KOPT-K1 (cell line): ENCODE results near the gene GNG5.
"Not testable (repeated sequence)": the region's sequence is repeated elsewhere in the genome, so short reads cannot be mapped to it uniquely, and the experiment has no call there.

Experiments used
- H3K27ac ChIP-seq: fragments of 200-600 bp; sonication (generic); 2 replicates; pipeline ENCODE4 v1.5.1; 2016; ENCODE audit warnings: antibody characterized with exemption, mild to moderate bottlenecking, low read depth, low read length; ENCODE audit not compliant: poor library complexity, severe bottlenecking
- H3K36me3 ChIP-seq: fragments of 200-600 bp; sonication (generic); 2 replicates; pipeline ENCODE4 v1.5.1; 2017; ENCODE audit warnings: antibody characterized with exemption, mild to moderate bottlenecking, low read length, moderate library complexity; ENCODE audit not compliant: insufficient read depth
- H3K9me3 ChIP-seq: fragments of 200-600 bp; sonication (generic); 2 replicates; pipeline ENCODE4 v1.5.1; 2017; ENCODE audit warnings: antibody characterized with exemption, low read length, mild to moderate bottlenecking; ENCODE audit not compliant: insufficient read depth, poor library complexity, severe bottlenecking

Gene GNG5

DNA sequence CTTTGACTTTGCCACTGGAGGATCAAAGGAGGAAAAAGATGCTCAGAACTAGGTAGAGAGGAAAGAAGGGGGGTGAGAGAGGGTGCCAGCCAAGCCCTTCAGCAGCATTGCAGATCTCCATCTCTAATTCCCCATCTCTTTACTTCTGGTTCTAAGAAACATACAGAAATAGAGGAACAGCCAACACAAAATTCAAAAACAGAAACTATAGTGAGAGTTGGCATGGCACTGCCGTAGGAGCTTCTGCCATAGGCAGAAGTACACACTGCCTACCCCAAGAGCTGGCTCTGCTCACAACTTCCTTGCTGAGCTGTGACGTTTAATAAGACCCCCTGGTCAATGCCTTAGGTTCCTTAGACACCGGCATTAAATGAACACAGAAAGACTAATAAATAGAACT is 53.9 kb downstream of the GNG5 start:
- Histone ChIP-seq H3K36me3 (no peaks in the 10 kb centered on the region), H3K9me3 (no peaks in the 10 kb centered on the region), H3K27ac (no peak overlapping the region)

DNA sequence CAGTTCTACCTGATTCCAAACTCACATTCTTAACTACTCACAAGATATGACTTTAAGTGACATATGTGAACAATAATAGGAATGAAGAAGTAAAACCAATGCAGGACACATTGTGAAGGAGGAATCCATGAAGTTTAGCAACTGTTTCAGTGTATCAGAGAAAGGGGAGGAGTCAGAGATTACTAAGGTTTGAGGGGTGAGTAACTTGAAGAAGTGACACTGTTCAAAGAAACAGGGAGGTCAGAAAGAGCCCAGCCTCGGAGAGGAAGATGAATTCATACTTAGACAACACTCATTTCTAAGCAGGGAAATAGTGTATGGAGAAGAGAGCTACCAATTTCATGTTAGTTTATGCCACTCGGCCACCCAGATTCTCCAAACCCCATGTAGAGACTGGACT is 55.5 kb downstream of the GNG5 start:
- no peaks in the 10 kb centered on the region for H3K36me3 ChIP-seq
- H3K27ac ChIP-seq = no peak overlapping the region

DNA sequence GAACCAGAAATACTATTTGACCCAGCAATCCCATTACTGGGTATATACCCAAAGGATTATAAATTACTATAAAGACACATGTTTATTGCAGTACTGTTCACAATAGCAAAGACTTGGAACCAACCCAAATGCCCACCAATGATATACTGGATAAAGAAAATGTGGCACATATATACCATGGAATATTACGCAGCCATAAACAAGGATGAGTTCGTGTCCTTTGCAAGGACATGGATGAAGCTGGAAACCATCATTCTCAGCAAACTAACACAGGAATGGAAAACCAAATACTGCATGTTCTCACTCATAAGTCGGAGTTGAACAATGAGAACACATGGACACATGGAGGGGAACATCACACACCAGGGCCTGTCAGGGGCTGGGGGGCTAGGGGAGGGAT is 57.7 kb downstream of the GNG5 start:
- H3K36me3 ChIP-seq, H3K27ac ChIP-seq: not testable (repeated sequence)

More for the DNA sequence above, 55.5 kb downstream of the GNG5 start:
- no peaks in the 10 kb centered on the region for H3K9me3 ChIP-seq

More for the DNA sequence above, 57.7 kb downstream of the GNG5 start:
- not testable (repeated sequence) for H3K9me3 ChIP-seq
